GM23248 (cell line): ENCODE results near the gene UBAC2. TPM values are rescaled to one million over a fixed set of nuclear protein-coding genes. Genes with fewer than 3 reads are reported as not detected.

Source experiments
- DNase-seq: peaks from one replicate; pipeline ENCODE4 v3.0.0-alpha.2; 2015
- H2AFZ ChIP-seq: fragments of 200-600 bp; sonication (generic); 2 replicates; pipeline ENCODE4 v1.6.1; 2016; ENCODE audit warnings: antibody characterized with exemption
- H3F3A ChIP-seq: fragments of 200-600 bp; sonication (generic); 2 replicates; pipeline ENCODE4 v1.6.1; 2016; ENCODE audit warnings: mild to moderate bottlenecking, antibody characterized with exemption, mixed run types; ENCODE audit not compliant: insufficient read depth
- H3K27ac ChIP-seq: fragments of 200-600 bp; sonication (generic); 2 replicates; pipeline ENCODE4 v1.5.1; 2016; ENCODE audit warnings: mild to moderate bottlenecking
- H3K27me3 ChIP-seq: fragments of 200-600 bp; sonication (generic); replicated peaks from 2 replicates; pipeline ENCODE4 v1.6.1; 2016; ENCODE audit warnings: mild to moderate bottlenecking; ENCODE audit not compliant: insufficient read depth
- H3K36me3 ChIP-seq: fragments of 200-600 bp; sonication (generic); 2 replicates; pipeline ENCODE4 v1.6.1; 2016; ENCODE audit warnings: low read depth, mild to moderate bottlenecking
- H3K4me1 ChIP-seq: fragments of 200-600 bp; sonication (generic); 2 replicates; pipeline ENCODE4 v1.6.1; 2016; ENCODE audit warnings: mild to moderate bottlenecking; ENCODE audit not compliant: insufficient read depth
- H3K4me2 ChIP-seq: fragments of 200-600 bp; sonication (generic); one replicate; pipeline ENCODE4 v1.6.1; 2016; ENCODE audit warnings: mild to moderate bottlenecking; ENCODE audit not compliant: unreplicated experiment
- H3K4me3 ChIP-seq: fragments of 200-600 bp; sonication (generic); 2 replicates; pipeline ENCODE4 v1.5.1; 2016; ENCODE audit warnings: mild to moderate bottlenecking
- H3K79me2 ChIP-seq: fragments of 200-600 bp; sonication (generic); 2 replicates; pipeline ENCODE4 v1.6.1; 2016; ENCODE audit warnings: mild to moderate bottlenecking; ENCODE audit not compliant: insufficient read depth
- H3K9ac ChIP-seq: fragments of 200-600 bp; sonication (generic); 2 replicates; pipeline ENCODE4 v1.6.1; 2016; ENCODE audit warnings: mild to moderate bottlenecking
- H3K9me2 ChIP-seq: fragments of 200-600 bp; sonication (generic); 2 replicates; pipeline ENCODE4 v1.6.1; 2016; ENCODE audit warnings: mixed run types, mild to moderate bottlenecking, moderate library complexity; ENCODE audit not compliant: insufficient read depth
- H3K9me3 ChIP-seq: fragments of 200-600 bp; sonication (generic); one replicate; pipeline ENCODE4 v1.6.1; 2017; ENCODE audit warnings: low read depth
- H4K20me1 ChIP-seq: fragments of 200-600 bp; sonication (generic); 2 replicates; pipeline ENCODE4 v1.6.0; 2016; ENCODE audit not compliant: insufficient read depth
- EZH2 ChIP-seq: fragments of 200-600 bp; sonication (generic); IDR thresholded peaks from 2 replicates; pipeline ENCODE4 v1.6.1; 2018; ENCODE audit warnings: antibody characterized with exemption, mild to moderate bottlenecking; ENCODE audit not compliant: insufficient read depth, poor library complexity, severe bottlenecking
- EZH2phosphoT487 ChIP-seq: fragments of 200-600 bp; sonication (generic); IDR thresholded peaks from 2 replicates; pipeline ENCODE4 v1.6.1; 2018; ENCODE audit warnings: antibody characterized with exemption, moderate library complexity, mild to moderate bottlenecking, low read depth; ENCODE audit not compliant: insufficient read depth
- WGBS, 2 experiments: methylation state at CpG; one replicate each; pipeline ENCODE4 v1.1.6; 2015 to 2017; ENCODE audit warnings: low lambda C conversion rate in 2 of 2, low coverage in 1 of 2; ENCODE audit errors: missing lambda C conversion rate in 2 of 2; 5-methylcytosine and 5-hydroxymethylcytosine counted together
- in situ Hi-C: fragments of 300-500 bp; cut with MboI; formaldehyde crosslinking; loops from 2 replicates; pipeline ENCODE4 v1.15.0; 2020
- polyA plus RNA-seq: library from polyadenylated mRNA; unstranded; fragments of >200 nt; fragmentation: Nextera tagmentation; extraction: Ambion mirVana; gene quantifications from 2 replicates; pipeline ENCODE4 v1.2.1, GENCODE V29; 2016
- total RNA-seq: library from RNA; depleted of rRNA; stranded (reverse); fragments of >200 nt; shearing (Covaris generic); gene quantifications from 2 replicates; pipeline ENCODE4 v1.2.3, GENCODE V29; 2014

Gene UBAC2
- total and polyA plus RNA-seq, 2 experiments from 2014 or later: 66.1 to 95.9 TPM

GRCh38 chr13:99225078-99225477, 24.4 kb downstream of the UBAC2 start:
- in situ Hi-C loops: no loop called here
- Histone ChIP-seq H3K9me2 (no peaks in the 10 kb centered on the region), H3K9me3 (no peaks in the 10 kb centered on the region), H3K4me2 (no peak overlapping the region), H3K4me1 (peaks cover 26% of the 10 kb centered on the region), H2AFZ (no peak overlapping the region), H3K79me2 (peaks cover 82% of the 10 kb centered on the region), H4K20me1 (peaks cover 37% of the 10 kb centered on the region; the same call in 1 of the 2 replicates), H3K36me3 (0 out of 2 replicates have a peak, but pooled peaks cover 6% of the 10 kb centered on the region), H3K27ac (no peak overlapping the region), H3K27me3 (no peaks in the 10 kb centered on the region), H3K9ac (no peak overlapping the region), H3F3A (peaks cover 26% of the 10 kb centered on the region), H3K4me3 (no peak overlapping the region)
- DNase-seq: no peak
- TF ChIP-seq EZH2 (no peak), EZH2phosphoT487 (no peak)
- 83 to 89% methylated on average over 4 of the region's 4 CpGs for WGBS, 2 experiments

- H3K27me3 ChIP-seq: no peaks in the 10 kb centered on the region
- no peaks in the 10 kb centered on the region for H3K9me2 ChIP-seq
- no peak overlapping the region for H3K4me3 ChIP-seq
- peaks cover 27% of the 10 kb centered on the region for H3F3A ChIP-seq
- no peak overlapping the region for H3K27ac ChIP-seq
- no peak overlapping the region for H2AFZ ChIP-seq
- in situ Hi-C loops: no loop called here
- H3K9ac ChIP-seq: no peak overlapping the region
- H3K4me2 ChIP-seq: no peak overlapping the region
- no peaks in the 10 kb centered on the region for H3K9me3 ChIP-seq
- peaks cover 26% of the 10 kb centered on the region for H3K4me1 ChIP-seq
- H3K36me3 ChIP-seq: 0 out of 2 replicates have a peak, but pooled peaks cover 6% of the 10 kb centered on the region
- 69 to 71% methylated on average over 2 of the region's 2 CpGs for WGBS, 2 experiments
- H3K79me2 ChIP-seq: peaks cover 83% of the 10 kb centered on the region
- TF ChIP-seq EZH2 (no peak), EZH2phosphoT487 (no peak)
- no peak for DNase-seq
- peaks cover 37% of the 10 kb centered on the region; the same call in 1 of the 2 replicates for H4K20me1 ChIP-seq
Observed at GRCh38 chr13:99226513-99226912, 25.9 kb downstream of the UBAC2 start.

- Histone ChIP-seq H3K79me2 (peaks cover 81% of the 10 kb centered on the region), H3K27me3 (no peaks in the 10 kb centered on the region), H3K4me3 (no peak overlapping the region), H3F3A (peaks cover 27% of the 10 kb centered on the region), H3K9ac (no peak overlapping the region), H3K36me3 (0 out of 2 replicates have a peak, but pooled peaks cover 6% of the 10 kb centered on the region), H4K20me1 (peaks cover 37% of the 10 kb centered on the region; the same call in 1 of the 2 replicates), H3K4me1 (peaks cover 26% of the 10 kb centered on the region), H3K27ac (no peak overlapping the region), H3K4me2 (no peak overlapping the region), H3K9me3 (no peaks in the 10 kb centered on the region), H2AFZ (no peak overlapping the region), H3K9me2 (no peaks in the 10 kb centered on the region)
- DNase-seq: no peak
- WGBS, 2 experiments: 91 to 94% methylated on average over 6 of the region's 6 CpGs
- in situ Hi-C loops: no loop called here
- no peak for TF ChIP-seq EZH2
- TF ChIP-seq EZH2phosphoT487: no peak
Observed at GRCh38 chr13:99227331-99227900, 26.8 kb downstream of the UBAC2 start.

- TF ChIP-seq EZH2 (no peak), EZH2phosphoT487 (no peak)
- Histone ChIP-seq H3F3A (peaks cover 27% of the 10 kb centered on the region), H3K9ac (no peak overlapping the region), H3K9me2 (no peaks in the 10 kb centered on the region), H3K4me1 (peaks cover 26% of the 10 kb centered on the region), H3K4me2 (peak overlapping the region; percentile 76), H3K9me3 (no peaks in the 10 kb centered on the region), H4K20me1 (peaks cover 33% of the 10 kb centered on the region; the same call in 1 of the 2 replicates), H3K79me2 (peaks cover 81% of the 10 kb centered on the region), H3K27ac (peak overlapping the region; percentile 53), H2AFZ (no peak overlapping the region), H3K27me3 (no peaks in the 10 kb centered on the region), H3K4me3 (no peak overlapping the region), H3K36me3 (0 out of 2 replicates have a peak, but pooled peaks cover under 1% of the 10 kb centered on the region)
- in situ Hi-C loops: no loop called here
- WGBS, 2 experiments: 90% methylated on average over 14 to 15 of the region's 15 CpGs
- no peak for DNase-seq
Observed at GRCh38 chr13:99227909-99228688, 27.4 kb downstream of the UBAC2 start.
